ENCODE measurements around the gene OR56A3. TPM values are rescaled to one million over a fixed set of nuclear protein-coding genes. Genes with fewer than 3 reads are reported as not detected.

Gene OR56A3
- total and polyA plus RNA-seq, 10 of the 15 experiments (the other 5 are each of a cell fraction or from before 2014, with no cell fraction given): not detected

- TF ChIP-seq CHD1 (IDR thresholded peaks at IDR 0.05; ENCODE audit: low read depth, low read length): no peak
- no peak for TF ChIP-seq IRF3 (IDR thresholded peaks at IDR 0.05)
- TF ChIP-seq, protein P1, sequence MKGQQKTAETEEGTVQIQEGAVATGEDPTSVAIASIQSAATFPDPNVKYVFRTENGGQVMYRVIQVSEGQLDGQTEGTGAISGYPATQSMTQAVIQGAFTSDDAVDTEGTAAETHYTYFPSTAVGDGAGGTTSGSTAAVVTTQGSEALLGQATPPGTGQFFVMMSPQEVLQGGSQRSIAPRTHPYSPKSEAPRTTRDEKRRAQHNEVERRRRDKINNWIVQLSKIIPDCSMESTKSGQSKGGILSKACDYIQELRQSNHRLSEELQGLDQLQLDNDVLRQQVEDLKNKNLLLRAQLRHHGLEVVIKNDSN (IDR thresholded peaks at IDR 0.05; ENCODE audit: borderline replicate concordance, extremely low read length, insufficient read depth, low read depth, low read length): no peak
- no peak for TF ChIP-seq SREBF1 (IDR thresholded peaks at IDR 0.05; ENCODE audit: low read length)
- no peak for TF ChIP-seq BHLHE40 (IDR thresholded peaks at IDR 0.05; ENCODE audit: borderline replicate concordance in 1 of 2, low read depth in 2 of 2, low read length in 1 of 2)
- TF ChIP-seq USF2 (IDR thresholded peaks at IDR 0.05; ENCODE audit: borderline replicate concordance, low read depth, low read length): no peak
- TF ChIP-seq CREM (IDR thresholded peaks at IDR 0.05; ENCODE audit: low read depth): no peak
- no peak for TF ChIP-seq LARP7 (IDR thresholded peaks at IDR 0.05)
- TF ChIP-seq SRF (IDR thresholded peaks at IDR 0.05; ENCODE audit: low read depth in 2 of 2, low read length in 2 of 2): no peak
Observed at GRCh38 chr11:5937868-5938602, 4.0 kb upstream of the OR56A3 start (continued).

DNA sequence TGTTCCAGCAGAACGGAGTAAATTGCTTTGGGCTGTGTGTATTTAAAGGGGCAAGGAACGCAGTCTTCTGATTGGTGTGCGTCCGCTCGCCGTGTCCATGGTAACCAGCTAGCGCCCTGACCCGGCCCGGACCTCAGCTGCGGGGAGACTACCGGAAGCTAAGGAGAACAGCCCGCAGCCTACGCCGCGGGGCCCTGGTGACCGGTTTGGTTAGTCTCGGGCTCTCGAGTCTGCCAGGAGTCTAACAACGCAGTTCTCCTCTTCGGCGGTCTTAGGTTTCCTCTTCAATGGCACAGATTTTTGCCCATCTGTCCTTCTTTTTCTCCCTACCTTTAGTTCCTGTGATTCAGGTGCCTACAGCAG is 3.5 kb upstream of the OR56A3 start:
- no peaks in the 10 kb centered on the region for H3K79me2 ChIP-seq (ENCODE audit: control insufficient read depth, insufficient read depth, low read length)
- ChIA-PET RAD21 (ENCODE audit: unreplicated experiment) (no interaction called here), SMC1A (ENCODE audit: uncharacterized antibody, unreplicated experiment) (no interaction called here), CTCF (no interaction called here), POLR2A (no interaction called here)
- intact Hi-C loops (cut with micrococcal nuclease; ENCODE audit: unreplicated experiment): no loop called here
- DNase-seq (ENCODE audit: low read depth, low spot score) (no peak), FAIRE-seq (no peak), ATAC-seq (no peak)
- no peaks in the 10 kb centered on the region for H3K9me3 ChIP-seq (replicated peaks; ENCODE audit: control insufficient read depth, insufficient read depth, low read length)
- WGBS (ENCODE audit: insufficient coverage, insufficient replicate concordance, low lambda C conversion rate, missing lambda C conversion rate): 75% methylated on average over 21 of the region's 21 CpGs
- H4K20me1 ChIP-seq (ENCODE audit: control insufficient read depth, insufficient read depth): no peaks in the 10 kb centered on the region
- H2AFZ ChIP-seq (ENCODE audit: control insufficient read depth, low read depth, low read length): no peak overlapping the region
- H3K27me3 ChIP-seq (replicated peaks in 1 of 2; ENCODE audit: control insufficient read depth in 2 of 2, insufficient read depth in 2 of 2, low read length in 1 of 2): no peaks in the 10 kb centered on the region
- H3K36me3 ChIP-seq (ENCODE audit: control insufficient read depth in 2 of 2, insufficient read depth in 2 of 2, low read length in 1 of 2): no peaks in the 10 kb centered on the region
- TF ChIP-seq YY1 (IDR thresholded peaks at IDR 0.05; ENCODE audit: low read depth, low read length) (no peak), BCL3 (IDR thresholded peaks at IDR 0.05; ENCODE audit: borderline replicate concordance, insufficient read depth, low read depth, low read length, poor library complexity, severe bottlenecking) (no peak), HSF1 (IDR thresholded peaks at IDR 0.05; ENCODE audit: low read depth, low read length) (no peak), NFYB (IDR thresholded peaks at IDR 0.05; ENCODE audit: insufficient read depth, low read depth, low read length) (no peak), ZNF384 (IDR thresholded peaks at IDR 0.05; ENCODE audit: borderline replicate concordance, low read depth, low read length) (no peak), NR2C2 (IDR thresholded peaks at IDR 0.05; ENCODE audit: borderline replicate concordance, control insufficient read depth, insufficient read length, low read depth) (no peak), PAX5 (IDR thresholded peaks at IDR 0.05; ENCODE audit: borderline replicate concordance, low read depth, low read length) (no peak), MTA3 (IDR thresholded peaks at IDR 0.05; ENCODE audit: borderline replicate concordance, low read length) (no peak)
- no peaks in the 10 kb centered on the region for H3K4me1 ChIP-seq (ENCODE audit: control insufficient read depth, insufficient read depth, low read length)
- no peak overlapping the region for H3K4me2 ChIP-seq (ENCODE audit: control insufficient read depth, insufficient read depth)
- H3K27ac ChIP-seq (ENCODE audit: control insufficient read depth, insufficient read depth): no peak overlapping the region
- no peak overlapping the region for H3K4me3 ChIP-seq
- H3K9ac ChIP-seq (ENCODE audit: control insufficient read depth, insufficient read depth, low read length): no peak overlapping the region
- no TSS peak for BruUV-seq (replicated peaks)
- in situ Hi-C loops (cut with MboI): no loop called here

Data from GM12878 (cell line).